Measurements from ENCODE around the gene RPL15. TPM values are rescaled to one million over a fixed set of nuclear protein-coding genes. Genes with fewer than 3 reads are reported as not detected.
"Not testable (repeated sequence)": the region's sequence is repeated elsewhere in the genome, so short reads cannot be mapped to it uniquely, and the experiment has no call there.

The RPL15 gene
- total RNA-seq, 3 donors from 2014 or later, result 2,279 to 2,502 (median 2,371) TPM

DNA sequence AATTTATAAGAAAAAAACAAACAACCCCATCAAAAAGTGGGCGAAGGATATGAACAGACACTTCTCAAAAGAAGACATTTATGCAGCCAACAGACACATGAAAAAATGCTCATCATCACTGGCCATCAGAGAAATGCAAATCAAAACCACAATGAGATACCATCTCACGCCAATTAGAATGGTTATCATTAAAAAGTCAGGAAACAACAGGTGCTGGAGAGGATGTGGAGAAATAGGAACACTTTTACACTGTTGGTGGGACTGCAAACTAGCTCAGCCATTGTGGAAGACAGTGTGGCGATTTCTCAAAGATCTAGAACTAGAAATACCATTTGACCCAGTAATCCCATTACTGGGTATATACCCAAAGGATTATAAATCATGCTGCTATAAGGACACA lies 4.6 kb upstream of the RPL15 start:
- ATAC-seq; H3K9me3 Mint-ChIP-seq; H3K36me3 Mint-ChIP-seq (ENCODE audit: insufficient read depth); H3K27me3 Mint-ChIP-seq (ENCODE audit: low read depth); DNase-seq; H3K4me3 Mint-ChIP-seq: not testable (repeated sequence)
- peaks cover 25% of the 10 kb centered on the region for H3K4me1 Mint-ChIP-seq (ENCODE audit: low read depth)

DNA sequence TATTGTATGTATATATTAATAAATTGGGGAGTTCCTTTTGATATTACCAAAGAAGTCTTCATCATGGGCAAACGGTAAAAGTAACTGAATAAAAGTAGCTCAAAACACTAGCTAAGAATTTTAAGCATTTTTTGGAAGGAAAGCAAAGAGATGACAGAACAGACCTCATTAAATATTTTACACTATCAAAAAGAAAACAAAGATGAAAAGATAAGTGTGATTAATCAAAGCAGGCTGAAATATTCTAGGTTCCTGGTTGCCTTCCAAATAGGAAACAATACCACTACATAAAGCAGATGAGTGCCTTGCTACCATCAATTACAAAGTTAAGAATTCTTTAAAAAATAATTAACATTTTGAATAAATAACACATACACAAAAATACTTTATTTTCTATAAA lies 3.8 kb upstream of the RPL15 start:
- H3K36me3 Mint-ChIP-seq (ENCODE audit: insufficient read depth), result peaks cover 17% of the 10 kb centered on the region
- ATAC-seq (no peak), DNase-seq (no peak)
- H3K27me3 Mint-ChIP-seq (ENCODE audit: low read depth), result peaks cover 3% of the 10 kb centered on the region
- H3K4me3 Mint-ChIP-seq, result no peak overlapping the region
- H3K4me1 Mint-ChIP-seq (ENCODE audit: low read depth), result peaks cover 25% of the 10 kb centered on the region
- H3K9me3 Mint-ChIP-seq, result no peaks in the 10 kb centered on the region

DNA sequence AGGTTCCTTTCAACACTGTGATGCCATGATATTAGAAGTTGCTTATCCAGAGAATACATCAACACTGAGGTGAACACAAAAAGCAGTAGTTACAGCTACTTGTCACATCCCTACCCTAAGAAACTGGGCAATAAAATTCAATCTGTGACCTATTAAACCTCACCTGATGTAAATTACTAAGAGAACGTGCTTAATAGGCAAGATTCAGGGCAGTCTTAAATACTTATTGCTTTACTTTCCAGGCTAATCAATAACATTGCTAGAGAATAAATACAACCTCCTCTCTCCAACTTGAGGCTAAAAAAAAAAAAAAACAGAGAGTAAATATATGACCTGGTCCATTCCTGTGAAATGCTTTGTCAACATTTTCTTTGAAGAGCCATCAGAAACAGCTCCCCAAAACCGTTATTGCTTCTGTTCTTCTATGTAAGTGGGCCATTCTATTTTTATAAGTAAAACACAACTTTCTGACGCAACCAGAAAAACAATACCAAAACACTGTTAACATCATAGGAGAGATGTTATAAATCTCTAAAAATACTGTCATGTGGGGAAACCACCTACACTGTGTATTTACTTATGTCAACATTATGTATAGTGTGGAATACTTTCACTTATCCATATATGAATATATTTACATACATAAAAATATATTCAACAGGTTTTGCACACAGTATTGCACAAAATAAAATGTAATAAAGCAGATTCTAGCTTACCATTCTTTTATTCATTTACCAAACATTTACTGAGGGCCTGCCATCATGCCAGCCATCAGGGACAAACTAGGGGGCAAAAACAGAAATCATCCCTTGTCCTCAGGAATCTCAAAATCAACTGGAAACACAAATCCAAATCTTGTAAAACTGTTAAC lies 2.8 kb upstream of the RPL15 start:
- peaks cover 3% of the 10 kb centered on the region for H3K27me3 Mint-ChIP-seq (ENCODE audit: low read depth)
- H3K36me3 Mint-ChIP-seq (ENCODE audit: insufficient read depth), result peaks cover 26% of the 10 kb centered on the region
- no peaks in the 10 kb centered on the region for H3K9me3 Mint-ChIP-seq
- DNase-seq (no peak), ATAC-seq (no peak)
- H3K4me1 Mint-ChIP-seq (ENCODE audit: low read depth), result peaks cover 33% of the 10 kb centered on the region
- no peak overlapping the region for H3K4me3 Mint-ChIP-seq

DNA sequence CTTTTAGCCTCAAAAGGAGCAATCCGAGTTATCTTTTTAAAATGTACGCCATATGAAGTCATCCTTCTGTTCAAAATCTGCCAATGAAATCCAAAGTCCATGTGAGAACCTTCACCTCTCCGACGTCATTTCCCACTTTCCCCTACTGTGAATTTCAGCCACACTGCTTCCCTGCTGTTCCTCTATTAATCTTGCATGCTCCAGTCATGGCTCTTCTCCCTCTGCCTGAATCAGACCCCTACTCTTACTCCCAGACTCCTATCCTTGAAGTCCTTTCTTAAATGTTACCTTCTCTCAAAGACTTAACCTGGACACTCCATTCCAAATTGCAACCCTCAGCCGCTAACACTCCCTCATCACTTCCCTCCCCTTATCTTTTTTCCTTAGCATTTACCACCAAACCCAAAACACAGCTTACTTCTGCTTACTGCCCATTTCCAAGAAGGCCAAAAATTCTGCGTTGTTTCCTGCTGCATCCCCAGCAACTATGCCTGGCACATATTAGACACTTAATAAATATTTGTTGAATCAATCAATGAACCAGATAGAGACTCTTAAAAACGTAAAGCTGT lies 1.3 kb upstream of the RPL15 start:
- DNase-seq, result no peak
- Mint-ChIP-seq H3K4me1 (ENCODE audit: low read depth) (peaks cover 46% of the 10 kb centered on the region), H3K27me3 (ENCODE audit: low read depth) (peaks cover 3% of the 10 kb centered on the region), H3K4me3 (peak overlapping the region; percentile 100), H3K9me3 (no peaks in the 10 kb centered on the region), H3K36me3 (ENCODE audit: insufficient read depth) (peaks cover 34% of the 10 kb centered on the region)
- ATAC-seq, result no peak

DNA sequence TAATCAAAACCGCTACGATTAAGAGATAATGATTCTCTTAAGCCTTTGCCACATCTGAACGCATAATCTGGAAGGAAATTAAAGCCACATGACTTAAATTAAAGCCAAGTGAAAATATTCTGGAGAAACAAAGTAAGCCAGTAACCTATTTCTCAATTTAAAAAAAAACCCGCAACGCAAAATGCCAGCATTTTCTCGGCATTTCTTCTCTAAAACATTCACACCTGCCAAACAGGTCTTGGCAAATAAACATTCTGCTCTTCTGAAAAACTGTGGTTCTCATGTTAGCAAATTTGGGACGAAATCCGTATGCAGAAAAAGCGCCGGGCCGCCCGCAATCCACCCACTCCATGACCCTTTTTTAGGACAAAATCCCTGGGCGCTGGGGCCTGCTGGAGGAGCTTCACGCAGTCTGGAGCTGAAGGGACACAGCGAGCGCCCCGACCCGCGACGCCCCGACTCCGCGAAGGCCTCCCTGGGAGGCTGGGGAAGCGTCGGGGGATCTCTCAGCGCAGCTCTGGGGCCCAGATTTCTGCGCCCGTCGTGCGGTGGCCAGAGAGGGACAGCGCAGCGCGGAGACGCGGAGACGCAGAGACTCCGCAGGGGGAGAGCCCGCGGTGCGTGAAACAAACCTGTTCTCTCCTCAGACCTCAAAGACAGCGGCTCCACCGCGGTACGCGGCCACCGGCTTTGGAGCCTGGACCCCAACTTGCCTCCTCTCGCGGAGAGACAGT lies 613 bp upstream of the RPL15 start:
- Mint-ChIP-seq H3K27me3 (ENCODE audit: low read depth) (peaks cover 3% of the 10 kb centered on the region), H3K4me1 (ENCODE audit: low read depth) (peaks cover 47% of the 10 kb centered on the region), H3K9me3 (no peaks in the 10 kb centered on the region), H3K4me3 (peak overlapping the region; percentile 100), H3K36me3 (ENCODE audit: insufficient read depth) (peaks cover 36% of the 10 kb centered on the region)
- DNase-seq (no peak), ATAC-seq (peak; percentile 35 to 38)

DNA sequence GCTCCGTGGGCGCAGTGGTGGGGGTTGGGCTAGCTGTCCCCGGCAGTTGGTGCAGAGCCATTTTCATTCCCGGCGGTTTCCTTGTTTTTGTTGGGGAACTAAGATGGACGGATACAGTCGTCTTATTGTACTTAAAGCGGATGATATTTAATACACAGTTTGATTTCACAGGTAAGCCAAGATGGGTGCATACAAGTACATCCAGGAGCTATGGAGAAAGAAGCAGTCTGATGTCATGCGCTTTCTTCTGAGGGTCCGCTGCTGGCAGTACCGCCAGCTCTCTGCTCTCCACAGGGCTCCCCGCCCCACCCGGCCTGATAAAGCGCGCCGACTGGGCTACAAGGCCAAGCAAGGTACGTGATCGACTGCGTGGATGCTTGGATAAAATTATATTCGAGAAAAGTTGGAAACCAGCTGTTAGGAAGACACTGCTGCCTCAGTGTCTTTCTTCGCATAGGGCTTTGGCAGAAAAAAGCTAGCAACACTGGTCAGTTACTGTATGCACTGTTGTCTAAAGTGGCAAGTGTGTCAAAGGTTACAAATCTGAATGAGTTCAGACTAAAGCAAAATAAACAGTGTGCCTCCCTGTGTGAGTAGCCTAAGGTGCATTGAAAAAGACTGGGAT lies 859 bp downstream of the RPL15 start:
- H3K9me3 Mint-ChIP-seq; DNase-seq; H3K27me3 Mint-ChIP-seq (ENCODE audit: low read depth); ATAC-seq: not testable (repeated sequence)
- H3K4me3 Mint-ChIP-seq, result peak overlapping the region; percentile 100
- H3K36me3 Mint-ChIP-seq (ENCODE audit: insufficient read depth), result peaks cover 37% of the 10 kb centered on the region
- H3K4me1 Mint-ChIP-seq (ENCODE audit: low read depth), result peaks cover 47% of the 10 kb centered on the region

DNA sequence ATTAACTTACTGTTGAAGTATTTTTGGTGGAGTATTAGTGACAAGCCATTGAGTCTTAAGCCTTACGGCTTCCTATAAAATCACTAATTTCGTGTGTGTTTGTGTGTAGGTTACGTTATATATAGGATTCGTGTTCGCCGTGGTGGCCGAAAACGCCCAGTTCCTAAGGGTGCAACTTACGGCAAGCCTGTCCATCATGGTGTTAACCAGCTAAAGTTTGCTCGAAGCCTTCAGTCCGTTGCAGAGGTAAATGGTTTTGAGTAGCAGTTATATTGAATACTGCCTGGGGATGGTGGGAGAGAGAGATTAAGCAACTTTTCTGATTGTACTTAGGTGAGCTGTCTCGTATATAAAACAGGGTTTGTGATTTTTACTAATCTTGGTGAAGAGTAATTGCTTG lies 1.4 kb downstream of the RPL15 start:
- Mint-ChIP-seq H3K4me1 (ENCODE audit: low read depth) (peaks cover 47% of the 10 kb centered on the region), H3K36me3 (ENCODE audit: insufficient read depth) (peaks cover 41% of the 10 kb centered on the region), H3K4me3 (peak overlapping the region; percentile 100)
- DNase-seq; ATAC-seq; H3K9me3 Mint-ChIP-seq; H3K27me3 Mint-ChIP-seq (ENCODE audit: low read depth): not testable (repeated sequence)

DNA sequence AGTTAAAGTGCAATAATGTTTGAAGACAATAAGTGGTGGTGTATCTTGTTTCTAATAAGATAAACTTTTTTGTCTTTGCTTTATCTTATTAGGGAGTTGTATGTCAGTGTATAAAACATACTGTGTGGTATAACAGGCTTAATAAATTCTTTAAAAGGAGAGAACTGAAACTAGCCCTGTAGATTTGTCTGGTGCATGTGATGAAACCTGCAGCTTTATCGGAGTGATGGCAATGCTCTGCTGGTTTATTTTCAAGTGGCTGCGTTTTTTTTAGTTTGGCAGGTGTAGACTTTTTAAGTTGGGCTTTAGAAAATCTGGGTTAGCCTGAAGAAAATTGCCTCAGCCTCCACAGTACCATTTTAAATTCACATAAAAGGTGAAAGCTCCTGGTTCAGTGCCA lies 2.7 kb downstream of the RPL15 start:
- H3K4me3 Mint-ChIP-seq, result peak overlapping the region; percentile 100
- no peaks in the 10 kb centered on the region for H3K9me3 Mint-ChIP-seq
- ATAC-seq (no peak), DNase-seq (no peak)
- H3K36me3 Mint-ChIP-seq (ENCODE audit: insufficient read depth), result peaks cover 41% of the 10 kb centered on the region
- peaks cover 41% of the 10 kb centered on the region for H3K4me1 Mint-ChIP-seq (ENCODE audit: low read depth)
- H3K27me3 Mint-ChIP-seq (ENCODE audit: low read depth), result peaks cover 3% of the 10 kb centered on the region

DNA sequence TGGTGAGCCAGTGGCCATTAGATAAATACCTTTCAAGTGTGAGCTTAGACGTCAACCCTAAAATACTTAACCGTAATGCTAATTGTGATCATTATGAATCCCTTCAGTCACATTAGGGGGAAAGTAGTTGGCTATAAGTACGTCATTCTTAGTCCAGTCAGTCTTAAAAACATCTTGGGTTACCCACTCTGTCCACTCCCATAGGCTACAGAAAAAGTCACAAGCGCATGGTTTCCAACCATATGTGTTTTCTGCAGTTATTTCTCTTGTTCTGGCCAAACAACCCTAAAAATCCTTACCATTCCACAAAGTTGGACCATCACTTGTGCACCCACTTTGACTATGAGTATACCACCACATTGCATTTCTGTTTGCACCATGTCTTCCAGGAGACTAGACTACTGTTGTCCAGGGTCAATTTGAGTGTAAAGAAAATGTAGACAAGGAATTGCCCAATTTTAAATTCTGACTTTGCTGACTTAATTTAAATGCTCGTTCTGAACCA lies 3.3 kb downstream of the RPL15 start:
- H3K9me3 Mint-ChIP-seq, result no peaks in the 10 kb centered on the region
- peaks cover 3% of the 10 kb centered on the region for H3K27me3 Mint-ChIP-seq (ENCODE audit: low read depth)
- peaks cover 39% of the 10 kb centered on the region for H3K4me1 Mint-ChIP-seq (ENCODE audit: low read depth)
- peak overlapping the region; percentile 100 for H3K4me3 Mint-ChIP-seq
- peaks cover 41% of the 10 kb centered on the region for H3K36me3 Mint-ChIP-seq (ENCODE audit: insufficient read depth)
- DNase-seq (no peak), ATAC-seq (no peak)

DNA sequence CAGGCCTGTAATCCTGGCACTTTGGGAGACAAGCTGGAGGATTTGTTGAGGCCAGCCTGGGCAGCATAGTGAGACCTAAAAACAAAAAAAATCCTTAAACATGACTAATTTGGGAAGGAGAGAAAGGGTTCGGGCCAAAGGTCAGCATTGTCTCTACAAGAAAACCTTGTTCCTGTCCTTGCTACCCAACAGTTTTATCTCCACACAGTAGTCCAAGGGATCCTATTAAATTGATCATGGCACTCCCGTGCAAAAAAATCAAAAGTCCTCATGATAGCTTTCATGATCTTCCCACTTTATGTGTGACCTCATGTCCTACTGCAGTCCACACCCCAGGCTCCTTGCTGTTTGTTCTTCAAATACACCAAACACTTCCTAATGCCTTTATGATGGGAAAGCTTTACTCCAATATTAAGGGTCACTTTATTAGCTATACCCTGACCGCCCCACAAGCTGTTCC lies 4.2 kb downstream of the RPL15 start:
- Mint-ChIP-seq H3K36me3 (ENCODE audit: insufficient read depth) (peaks cover 41% of the 10 kb centered on the region), H3K4me1 (ENCODE audit: low read depth) (peaks cover 32% of the 10 kb centered on the region), H3K4me3 (peak overlapping the region; percentile 100), H3K27me3 (ENCODE audit: low read depth) (no peaks in the 10 kb centered on the region), H3K9me3 (no peaks in the 10 kb centered on the region)
- ATAC-seq, result no peak
- DNase-seq, result no peak

DNA sequence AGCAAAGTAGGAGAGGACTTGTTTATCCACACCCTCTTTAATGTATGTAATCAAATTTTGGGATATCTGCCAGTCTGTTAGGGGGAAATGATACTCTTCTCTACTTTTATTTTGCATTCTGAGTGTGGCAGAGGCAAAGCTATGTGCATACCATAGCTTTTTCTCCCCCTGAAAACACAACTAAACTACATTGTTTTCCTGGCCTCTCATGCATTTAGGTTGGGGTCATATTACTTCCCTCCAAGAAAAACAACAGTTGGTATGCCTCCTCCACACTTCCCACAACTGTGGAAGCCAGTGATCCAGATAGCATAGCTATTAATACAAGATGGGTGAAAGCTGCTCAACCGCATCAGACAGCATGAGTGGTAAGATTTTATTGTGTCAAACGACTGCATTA lies 6.9 kb downstream of the RPL15 start:
- ATAC-seq (no peak), DNase-seq (no peak)
- Mint-ChIP-seq H3K4me1 (ENCODE audit: low read depth) (peaks cover 17% of the 10 kb centered on the region), H3K36me3 (ENCODE audit: insufficient read depth) (peaks cover 24% of the 10 kb centered on the region), H3K4me3 (no peak overlapping the region), H3K9me3 (no peaks in the 10 kb centered on the region), H3K27me3 (ENCODE audit: low read depth) (no peaks in the 10 kb centered on the region)

DNA sequence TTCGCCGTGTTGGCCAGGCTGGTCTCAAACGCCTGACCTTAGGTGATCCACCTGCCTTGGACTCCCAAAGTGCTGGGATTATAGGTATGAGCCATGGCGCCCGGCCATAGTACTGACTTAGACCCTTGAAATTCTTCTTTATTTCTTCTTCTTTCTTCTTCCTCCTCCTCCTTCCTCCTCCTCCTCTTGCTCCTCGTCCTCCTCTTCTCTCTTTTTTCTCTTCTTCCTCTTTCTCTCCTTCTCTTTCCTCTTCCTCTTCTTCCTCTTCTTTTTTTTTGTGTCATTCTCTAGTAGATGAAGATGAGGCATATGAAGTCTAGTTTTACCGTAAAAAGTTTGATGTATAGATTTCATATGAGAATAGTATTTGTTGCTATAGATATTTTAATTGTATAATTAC lies 9.3 kb downstream of the RPL15 start:
- Mint-ChIP-seq H3K27me3 (ENCODE audit: low read depth) (no peaks in the 10 kb centered on the region), H3K9me3 (no peaks in the 10 kb centered on the region), H3K36me3 (ENCODE audit: insufficient read depth) (peaks cover 5% of the 10 kb centered on the region), H3K4me1 (ENCODE audit: low read depth) (no peaks in the 10 kb centered on the region), H3K4me3 (no peak overlapping the region)
- ATAC-seq (no peak), DNase-seq (no peak)

DNA sequence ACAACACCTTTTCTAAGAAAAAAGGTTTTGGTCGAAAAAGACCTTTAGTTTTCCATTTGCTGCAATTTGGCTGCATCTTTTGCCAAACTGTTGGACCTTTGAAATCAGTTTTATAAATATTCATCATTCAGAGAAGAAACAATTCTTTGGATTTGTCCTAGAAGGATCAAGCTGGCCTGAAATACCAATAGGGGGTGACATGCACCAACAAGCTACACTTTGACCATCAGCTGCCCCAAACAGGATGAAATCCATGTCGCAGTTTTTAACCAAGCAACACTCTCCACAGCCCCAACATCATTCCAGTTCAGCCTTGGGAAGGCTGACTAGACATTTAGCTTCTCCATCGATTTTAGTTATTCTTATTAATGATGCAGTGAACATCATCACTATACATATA lies 9.8 kb downstream of the RPL15 start:
- ATAC-seq, result no peak
- no peaks in the 10 kb centered on the region for H3K9me3 Mint-ChIP-seq
- H3K4me3 Mint-ChIP-seq, result no peak overlapping the region
- H3K36me3 Mint-ChIP-seq (ENCODE audit: insufficient read depth), result peaks cover 4% of the 10 kb centered on the region
- H3K27me3 Mint-ChIP-seq (ENCODE audit: low read depth), result no peaks in the 10 kb centered on the region
- no peak for DNase-seq
- H3K4me1 Mint-ChIP-seq (ENCODE audit: low read depth), result peaks cover 2% of the 10 kb centered on the region

DNA sequence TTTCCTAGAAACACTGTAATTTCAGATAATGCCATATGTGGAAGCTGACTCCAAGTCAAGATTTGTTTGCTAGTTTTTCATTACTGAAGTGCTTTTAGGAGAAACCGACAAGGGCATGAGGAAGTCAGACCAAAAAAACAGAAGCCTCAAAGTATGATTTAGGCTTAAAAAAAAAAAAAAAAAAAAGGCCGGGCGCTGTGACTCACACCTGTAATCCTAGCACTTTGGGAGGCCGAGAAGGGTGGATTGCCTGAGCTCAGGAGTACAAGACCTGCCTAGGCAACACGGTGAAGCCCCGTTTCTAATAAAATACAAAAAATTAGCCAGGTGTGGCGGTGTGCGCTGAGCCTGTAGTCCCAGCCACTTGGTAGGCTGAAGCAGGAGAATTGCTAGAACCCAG lies 11.6 kb downstream of the RPL15 start:
- Mint-ChIP-seq H3K4me1 (ENCODE audit: low read depth) (peaks cover 2% of the 10 kb centered on the region), H3K36me3 (ENCODE audit: insufficient read depth) (no peaks in the 10 kb centered on the region), H3K27me3 (ENCODE audit: low read depth) (no peaks in the 10 kb centered on the region), H3K9me3 (no peaks in the 10 kb centered on the region), H3K4me3 (no peak overlapping the region)
- no peak for ATAC-seq
- DNase-seq, result no peak
